Measurements from ENCODE around the gene GRID2.

GRCh38 chr4:93267747-93268146 lies 964.0 kb downstream of the GRID2 start:
- no peak for TF ChIP-seq POLR2A (IDR thresholded peaks at IDR 0.05)
- TF ChIP-seq CTCF (IDR thresholded peaks at IDR 0.05), result no peak

Measured in thyroid gland (tissue), 4 donors.